ENCODE results near the gene NEGR1. TPM values are rescaled to one million over a fixed set of nuclear protein-coding genes. Genes with fewer than 3 reads are reported as not detected.

NEGR1 gene
- total and polyA plus RNA-seq, 2 experiments from 2014 or later: 0.57 to 0.94 TPM

DNA sequence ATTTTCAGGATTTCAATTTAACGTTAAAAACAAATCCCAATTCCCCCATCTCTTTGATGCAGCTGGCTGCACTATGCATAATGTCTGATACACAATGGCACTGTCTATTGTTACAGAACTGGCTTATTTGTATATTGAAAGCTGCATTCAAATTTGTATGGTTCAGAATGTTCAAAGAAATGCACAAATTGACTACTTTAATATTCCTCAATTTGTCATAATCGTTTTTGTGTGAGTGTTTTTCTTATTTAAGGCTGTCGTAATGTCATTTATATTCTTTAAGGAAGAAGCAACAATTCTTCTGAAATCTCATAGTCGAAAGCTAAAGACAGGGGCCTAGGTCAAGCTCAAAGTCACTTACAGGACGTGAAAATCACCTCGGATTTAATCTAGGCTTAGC is 860.1 kb downstream of the NEGR1 start:
- Mint-ChIP-seq H3K9me3 (no peaks in the 10 kb centered on the region), H3K27ac (peak overlapping the region; percentile 52), H3K4me3 (no peak overlapping the region), H3K4me1 (peaks cover 7% of the 10 kb centered on the region; the same call in 1 of the 3 replicates), H3K36me3 (ENCODE audit: low read depth) (no peaks in the 10 kb centered on the region), H3K27me3 (ENCODE audit: insufficient read depth, low read depth, poor library complexity) (no peaks in the 10 kb centered on the region)
- TF ChIP-seq ZNF462 (CRISPR knock-in tag; IDR thresholded peaks at IDR 0.05) (no peak), JUNB (IDR thresholded peaks at IDR 0.05; ENCODE audit: unreplicated experiment) (no peak), NANOG (IDR thresholded peaks at IDR 0.05; ENCODE audit: borderline replicate concordance) (no peak)
- ATAC-seq: no peak
- Histone ChIP-seq H3K36me3 (ENCODE audit: insufficient read depth) (no peaks in the 10 kb centered on the region), H3K4me3 (no peak overlapping the region), H3K4me1 (ENCODE audit: insufficient read depth) (peaks cover 6% of the 10 kb centered on the region; the same call in 1 of the 2 replicates), H3K79me2 (replicated peaks; ENCODE audit: insufficient read depth) (no peaks in the 10 kb centered on the region), H3K27me3 (ENCODE audit: insufficient read depth) (no peaks in the 10 kb centered on the region), H3K4me2 (no peak overlapping the region), H3K9me2 (ENCODE audit: insufficient read depth) (no peaks in the 10 kb centered on the region), H2AFZ (no peak overlapping the region), H4K20me1 (replicated peaks; ENCODE audit: insufficient read depth) (no peaks in the 10 kb centered on the region), H3F3A (replicated peaks; ENCODE audit: low read depth) (no peaks in the 10 kb centered on the region), H3K27ac (ENCODE audit: low read depth) (no peak overlapping the region)
- no peak for DNase-seq (ENCODE audit: low spot score)

GRCh38 chr1:71417421-71417820 is 864.9 kb downstream of the NEGR1 start:
- Histone ChIP-seq H2AFZ (no peak overlapping the region), H3F3A (replicated peaks; ENCODE audit: low read depth) (no peaks in the 10 kb centered on the region), H3K27me3 (ENCODE audit: insufficient read depth) (no peaks in the 10 kb centered on the region), H3K9me2 (ENCODE audit: insufficient read depth) (no peaks in the 10 kb centered on the region), H3K36me3 (ENCODE audit: insufficient read depth) (no peaks in the 10 kb centered on the region), H3K4me1 (ENCODE audit: insufficient read depth) (peaks cover 10% of the 10 kb centered on the region; the same call in 1 of the 2 replicates), H3K27ac (ENCODE audit: low read depth) (no peak overlapping the region), H4K20me1 (replicated peaks; ENCODE audit: insufficient read depth) (no peaks in the 10 kb centered on the region), H3K79me2 (replicated peaks; ENCODE audit: insufficient read depth) (no peaks in the 10 kb centered on the region), H3K4me3 (no peak overlapping the region), H3K4me2 (no peak overlapping the region)
- Mint-ChIP-seq H3K27me3 (ENCODE audit: insufficient read depth, low read depth, poor library complexity) (no peaks in the 10 kb centered on the region), H3K27ac (no peak overlapping the region), H3K4me1 (peaks cover 15% of the 10 kb centered on the region), H3K4me3 (no peak overlapping the region), H3K36me3 (ENCODE audit: low read depth) (no peaks in the 10 kb centered on the region), H3K9me3 (no peaks in the 10 kb centered on the region)
- ATAC-seq: no peak
- no peak for DNase-seq (ENCODE audit: low spot score)
- TF ChIP-seq, protein P1, sequence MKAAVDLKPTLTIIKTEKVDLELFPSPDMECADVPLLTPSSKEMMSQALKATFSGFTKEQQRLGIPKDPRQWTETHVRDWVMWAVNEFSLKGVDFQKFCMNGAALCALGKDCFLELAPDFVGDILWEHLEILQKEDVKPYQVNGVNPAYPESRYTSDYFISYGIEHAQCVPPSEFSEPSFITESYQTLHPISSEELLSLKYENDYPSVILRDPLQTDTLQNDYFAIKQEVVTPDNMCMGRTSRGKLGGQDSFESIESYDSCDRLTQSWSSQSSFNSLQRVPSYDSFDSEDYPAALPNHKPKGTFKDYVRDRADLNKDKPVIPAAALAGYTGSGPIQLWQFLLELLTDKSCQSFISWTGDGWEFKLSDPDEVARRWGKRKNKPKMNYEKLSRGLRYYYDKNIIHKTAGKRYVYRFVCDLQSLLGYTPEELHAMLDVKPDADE (IDR thresholded peaks at IDR 0.05): no peak
- TF ChIP-seq POLR2AphosphoS5 (IDR thresholded peaks at IDR 0.05; ENCODE audit: low read depth) (no peak), ZNF462 (CRISPR knock-in tag; IDR thresholded peaks at IDR 0.05) (no peak), ZNF331 (CRISPR knock-in tag; IDR thresholded peaks at IDR 0.05; ENCODE audit: low read depth) (no peak)

All from GM23338 (cell line).